ENCODE data around the gene UPP1. TPM values are rescaled to one million over a fixed set of nuclear protein-coding genes. Genes with fewer than 3 reads are reported as not detected.

UPP1 gene
- total and polyA plus RNA-seq, 2 of the 4 experiments (the other 2 are of a cell fraction): 3.9 to 14.5 TPM

GRCh38 chr7:48088559-48089045, 463 bp upstream of the UPP1 start:
- peak overlapping the region; percentile 71 for H3K9ac ChIP-seq (ENCODE audit: low read depth, low read length)
- peak overlapping the region; percentile 61 for H2BK20ac ChIP-seq (ENCODE audit: low read depth, low read length)
- peak overlapping the region; percentile 44; the same call in 1 of the 2 replicates for H2AK5ac ChIP-seq (ENCODE audit: low read depth, low read length)
- H3K9me1 ChIP-seq (ENCODE audit: insufficient read depth, low read length): peaks cover 24% of the 10 kb centered on the region
- POLR2A ChIA-PET (ENCODE audit: unreplicated experiment): interaction anchor here (0.5 to 0.6 kb wide), 2 partner anchors 88 to 853 kb away, joined by 3 to 7 read pairs; no protein-coding TSS in a partner anchor
- peak overlapping the region; percentile 90 for H3K23ac ChIP-seq (ENCODE audit: low read depth, low read length)
- peak; percentile 90 for DNase-seq
- H3K4me1 ChIP-seq (ENCODE audit: control insufficient read depth, insufficient read depth, low read length): peaks cover 22% of the 10 kb centered on the region
- H3K9me3 ChIP-seq (ENCODE audit: control insufficient read depth, insufficient read depth, low read length): no peaks in the 10 kb centered on the region
- CTCF ChIA-PET: interaction anchor here (0.6 to 1.6 kb wide), 2 partner anchors 97 to 522 kb away, joined by 4 to 5 read pairs; no protein-coding TSS in a partner anchor
- peak overlapping the region; percentile 54 for H3K18ac ChIP-seq (ENCODE audit: low read depth, low read length)
- H2BK5ac ChIP-seq (ENCODE audit: low read depth, low read length, poor library complexity, severe bottlenecking): peak overlapping the region; percentile 91
- H3K27me3 ChIP-seq (ENCODE audit: control insufficient read depth, insufficient read depth, low read length): no peaks in the 10 kb centered on the region
- BruUV-seq (replicated peaks): no TSS peak
- peaks cover 14% of the 10 kb centered on the region for H3K36me3 ChIP-seq (ENCODE audit: control insufficient read depth, insufficient read depth, low read length)
- peak overlapping the region; percentile 71 for H4K91ac ChIP-seq (ENCODE audit: insufficient read depth, low read depth, low read length)
- H3K27ac ChIP-seq (ENCODE audit: insufficient read depth, low read length): peak overlapping the region; percentile 94
- H3K14ac ChIP-seq (replicated peaks; ENCODE audit: low read depth, low read length): peak overlapping the region; percentile 89
- H4K20me1 ChIP-seq (ENCODE audit: insufficient read depth, low read length): no peaks in the 10 kb centered on the region
- H4K8ac ChIP-seq (ENCODE audit: low read depth in 2 of 2, low read length in 2 of 2): peak overlapping the region; percentile 88 to 94; a peak in 3 of 4 replicates
- peak overlapping the region; percentile 91 for H3K4me3 ChIP-seq (ENCODE audit: insufficient read depth, low read depth, low read length)
- H4K5ac ChIP-seq (ENCODE audit: low read depth, low read length): no peak overlapping the region; the same call in 1 of the 2 replicates
- H3K56ac ChIP-seq (ENCODE audit: extremely low read depth, insufficient read depth, low read length): peak overlapping the region; percentile 90
- peak overlapping the region; percentile 77 for H2AK9ac ChIP-seq (replicated peaks; ENCODE audit: low read depth, low read length, poor library complexity)
- 0% methylated on average over 1 of the region's 25 CpGs; no CpG with 5 or more reads in 1 of the 2 experiments for WGBS, 2 experiments (ENCODE audit: extremely low coverage in 2 of 2, insufficient read length in 1 of 2)
- H3K4me2 ChIP-seq (ENCODE audit: low read depth, low read length): peak overlapping the region; percentile 80
- dilution Hi-C loops (cut with HindIII; ENCODE audit: low sequenced_read_pairs, unreplicated experiment): no loop called here
- intact Hi-C loops (cut with micrococcal nuclease): loop anchor here (1.0 to 5.0 kb wide), 4 partner anchors 22 to 109 kb away; partner anchors contain the start of genes C7orf57 and HUS1
- H2BK120ac ChIP-seq (ENCODE audit: low read depth, low read length): peak overlapping the region; percentile 93
- H2AFZ ChIP-seq (replicated peaks; ENCODE audit: low read length, poor library complexity): peak overlapping the region; percentile 89
- peak; percentile 31 for ATAC-seq (ENCODE audit: low read depth)
- H2BK15ac ChIP-seq (ENCODE audit: low read depth, low read length): peak overlapping the region; percentile 72; the same call in 2 of the 3 replicates
- in situ Hi-C loops (cut with MboI; ENCODE audit: low sequenced_read_pairs): no loop called here
- H3K79me1 ChIP-seq (ENCODE audit: low read depth in 1 of 2, low read length in 2 of 2): peaks cover 22 to 43% of the 10 kb centered on the region in 2 experiments; a peak in 3 of 4 replicates
- H3K4ac ChIP-seq (ENCODE audit: low read depth, low read length): peak overlapping the region; percentile 96
- no peak for TF ChIP-seq RAD21 (IDR thresholded peaks at IDR 0.05; ENCODE audit: low read length)
- peak; percentile 51 for TF ChIP-seq BHLHE40 (IDR thresholded peaks at IDR 0.05; ENCODE audit: low read depth, low read length)
- peak; percentile 80 for TF ChIP-seq USF2 (IDR thresholded peaks at IDR 0.05; ENCODE audit: low read depth, low read length)
- TF ChIP-seq CHD1 (IDR thresholded peaks at IDR 0.05; ENCODE audit: low read depth, low read length): no peak
- TF ChIP-seq ELK1 (IDR thresholded peaks at IDR 0.05; ENCODE audit: borderline replicate concordance, low read depth, low read length): no peak
- TF ChIP-seq CTCF (conservative IDR thresholded peaks at IDR 0.05; ENCODE audit: low read depth, low read length): no peak
- TF ChIP-seq CEBPB (IDR thresholded peaks at IDR 0.05; ENCODE audit: low read depth, low read length): peak; percentile 91
- TF ChIP-seq RCOR1 (IDR thresholded peaks at IDR 0.05; ENCODE audit: insufficient replicate concordance, low read length): no peak
- no peak for TF ChIP-seq NFE2L2 (IDR thresholded peaks at IDR 0.05; ENCODE audit: low read depth, low read length)
- TF ChIP-seq MXI1 (IDR thresholded peaks at IDR 0.05; ENCODE audit: borderline replicate concordance, low read depth, low read length): peak; percentile 39; the same call in 1 of the 2 replicates
- TF ChIP-seq POLR2A (IDR thresholded peaks at IDR 0.05; ENCODE audit: low read depth, low read length): peak; percentile 68
- no peak for TF ChIP-seq SMC3 (IDR thresholded peaks at IDR 0.05; ENCODE audit: low read depth, low read length)
- TF ChIP-seq FOS (IDR thresholded peaks at IDR 0.05; ENCODE audit: low read depth, low read length): peak; percentile 66
- TF ChIP-seq RFX5 (IDR thresholded peaks at IDR 0.05; ENCODE audit: low read depth, low read length): no peak
- TF ChIP-seq MAZ (IDR thresholded peaks at IDR 0.05; ENCODE audit: borderline replicate concordance, low read depth, low read length): peak; percentile 74; the same call in 1 of the 2 replicates

Data from IMR-90 (cell line).